HepG2 (cell line): ENCODE data around the gene SSH3. TPM values are rescaled to one million over a fixed set of nuclear protein-coding genes. Genes with fewer than 3 reads are reported as not detected.

Experiments used
- ATAC-seq: fragments of 200-7000 bp; cut with Tn5 transposase; 3 replicates; pipeline ENCODE4 v1.9.1; 2020; ENCODE audit warnings: mild to moderate bottlenecking, moderate library complexity
- BruUV-seq: library from RNA; stranded (reverse); fragments of 400-500 nt; replicated peaks from 2 replicates; lab custom pipeline; 2021; lab: Mats Ljungman, UMichigan
- CTCF ChIA-PET: fragments of 300-600 bp; formaldehyde crosslinking; extraction: SDS; loops from one replicate; lab custom pipeline; 2021; ENCODE audit warnings: low total read pairs, inconsistent platforms, low intra/inter-chr PET ratio; lab: Yijun Ruan, JAX
- POLR2A ChIA-PET: fragments of 350-600 bp; sonication (Branson Sonifier 250); formaldehyde crosslinking; loops from one replicate; lab custom pipeline; 2020; ENCODE audit warnings: antibody characterized with exemption, inconsistent platforms; lab: Yijun Ruan, JAX
- DNase-seq: peaks from one replicate; pipeline ENCODE4 v3.0.0-alpha.2; 2015; ENCODE audit warnings: low spot score
- FAIRE-seq: peaks from 3 replicates; lab custom pipeline; 2011; peaks lifted over from hg19 to GRCh38; lab: Jason Lieb, UNC
- H2AFZ ChIP-seq: one replicate; pipeline ENCODE4 v1.6.1; 2011; ENCODE audit warnings: low read length, inconsistent platforms
- H3K27ac ChIP-seq: fragments of 300-600 bp; 3 replicates; pipeline ENCODE4 v1.8.0; 2011; ENCODE audit warnings: mixed run types, mild to moderate bottlenecking, mixed read lengths, low read length, inconsistent platforms; ENCODE audit not compliant: insufficient read depth; ENCODE audit errors: extremely low read length
- H3K27me3 ChIP-seq, 2 experiments: fragments of 200-600 bp in 1 of 2; 2 replicates in 1 of 2; 3 replicates in 1 of 2; pipeline versions ENCODE4 v1.6.0 to v1.8.0; 2011; ENCODE audit warnings: low read length in 2 of 2, mild to moderate bottlenecking in 2 of 2, moderate library complexity in 2 of 2, inconsistent platforms in 1 of 2; ENCODE audit not compliant: insufficient read depth in 2 of 2, control insufficient read depth in 1 of 2
- H3K36me3 ChIP-seq, 2 experiments: fragments of 200-600 bp in 1 of 2; replicated peaks in 1 of 2; 2 replicates in 1 of 2; 3 replicates in 1 of 2; pipeline versions ENCODE4 v1.5.1 to v1.8.0; 2011; ENCODE audit warnings: low read length in 2 of 2, inconsistent platforms in 1 of 2; ENCODE audit not compliant: insufficient read depth in 2 of 2, control insufficient read depth in 1 of 2
- H3K4me1 ChIP-seq: 2 replicates; pipeline ENCODE4 v1.5.1; 2012; ENCODE audit warnings: low read length, inconsistent platforms; ENCODE audit not compliant: insufficient read depth
- H3K4me2 ChIP-seq: 2 replicates; pipeline ENCODE4 v1.6.0; 2011; ENCODE audit warnings: low read depth, low read length, inconsistent platforms
- H3K4me3 ChIP-seq, 3 experiments: fragments of 200-600 bp in 1 of 3; sonication (generic), shearing (Covaris generic) in 1 of 3; replicated peaks in 1 of 3; 2 replicates each; pipeline ENCODE4 v1.5.1; 2011 to 2016; ENCODE audit warnings: low read length in 3 of 3, inconsistent platforms in 2 of 3, low read depth in 2 of 3, mild to moderate bottlenecking in 2 of 3, control low read depth in 1 of 3, mixed read lengths in 1 of 3; ENCODE audit not compliant: insufficient read depth in 1 of 3
- H3K79me2 ChIP-seq: one replicate; pipeline ENCODE4 v1.6.1; 2011; ENCODE audit warnings: low read length, inconsistent platforms; ENCODE audit not compliant: insufficient read depth
- H3K9ac ChIP-seq: 2 replicates; pipeline ENCODE4 v1.6.0; 2011; ENCODE audit warnings: mild to moderate bottlenecking, low read depth, low read length, inconsistent platforms; ENCODE audit not compliant: insufficient read depth
- H3K9me3 ChIP-seq: 2 replicates; pipeline ENCODE4 v1.5.1; 2012; ENCODE audit warnings: mild to moderate bottlenecking, low read length
- H4K20me1 ChIP-seq: 2 replicates; pipeline ENCODE4 v1.6.0; 2011; ENCODE audit warnings: inconsistent platforms, mild to moderate bottlenecking, low read length, moderate library complexity; ENCODE audit not compliant: insufficient read depth
- HDAC1 ChIP-seq: sonication (generic); formaldehyde crosslinking; IDR thresholded peaks from 2 replicates; pipeline ENCODE4 v1.5.1; 2020; ENCODE audit warnings: mild to moderate bottlenecking, missing genetic modification reagents
- MED13 ChIP-seq: sonication (generic); formaldehyde crosslinking; IDR thresholded peaks from 2 replicates; pipeline ENCODE4 v1.5.0; 2020; ENCODE audit warnings: missing genetic modification reagents
- SMAD1 ChIP-seq: sonication (generic); formaldehyde crosslinking; IDR thresholded peaks from 2 replicates; pipeline ENCODE4 v1.4.0; 2020; ENCODE audit warnings: missing genetic modification reagents, low read depth, mild to moderate bottlenecking, borderline replicate concordance
- ZNF337 ChIP-seq: sonication (generic); formaldehyde crosslinking; IDR thresholded peaks from 2 replicates; pipeline ENCODE4 v1.5.1; 2020; ENCODE audit warnings: missing genetic modification reagents, low read depth, mild to moderate bottlenecking, borderline replicate concordance
- ZNF609 ChIP-seq: sonication (generic); formaldehyde crosslinking; IDR thresholded peaks from 2 replicates; pipeline ENCODE4 v1.4.0; 2020; ENCODE audit warnings: mild to moderate bottlenecking, missing genetic modification reagents, borderline replicate concordance
- WGBS: methylation state at CpG from one replicate; pipeline ENCODE4 v1.1.6; 2017; ENCODE audit warnings: low lambda C conversion rate; 5-methylcytosine and 5-hydroxymethylcytosine counted together
- in situ Hi-C: cut with HindIII; loops from 2 replicates; pipeline ENCODE4 v1.10.0; 2017; ENCODE audit warnings: low pct_unique_long_range_greater_than_20kb; ENCODE audit not compliant: extremely low pct_ligation_motif_present
- intact Hi-C: fragments of 100-400 bp; cut with micrococcal nuclease; formaldehyde crosslinking; loops from one replicate; pipeline ENCODE4 v1.10.0; 2022; ENCODE audit not compliant: unreplicated experiment
- polyA plus RNA-seq, 8 experiments: library from polyadenylated mRNA; depleted of rRNA in 3 of 8; stranded (reverse) in 7 of 8; unstranded in 1 of 8; fragments of >200 nt; fragmentation: Illumina TruSeq in 4 of 8; extraction: Trizol in 4 of 8; gene quantifications; 2 replicates each; pipeline versions ENCODE4 v1.2.1 to v1.2.3, GENCODE V29; 2011 to 2016; ENCODE audit warnings: low read depth in 4 of 8, missing spikeins in 1 of 8, mixed read lengths in 1 of 8; ENCODE audit not compliant: insufficient read depth in 1 of 8
- total RNA-seq, 5 experiments: library from RNA; depleted of rRNA; stranded (reverse); fragments of >200 nt; fragmentation: Illumina TruSeq; extraction: Trizol; gene quantifications; 2 replicates each; pipeline ENCODE4 v1.2.3, GENCODE V29; 2016; ENCODE audit warnings: low read depth in 1 of 5

Gene SSH3
- total and polyA plus RNA-seq, 2 of the 13 experiments (the other 11 are each of a cell fraction or from before 2014, with no cell fraction given), result 12.4 to 18.8 TPM

- TF ChIP-seq ZNF609 (no peak), HDAC1 (no peak; the same call in 1 of the 2 replicates), MED13 (CRISPR knock-in tag) (no peak)
Observed at GRCh38 chr11:67303835-67304411, 593 bp downstream of the SSH3 start (continued).

GRCh38 chr11:67304511-67305113, 1.3 kb downstream of the SSH3 start:
- ChIA-PET POLR2A (interaction anchor here (1.2 to 3.8 kb wide), 3 partner anchors 12 to 47 kb away, joined by 3 to 66 read pairs (median 35); partner anchors contain the start of gene ANKRD13D), CTCF (no interaction called here)
- Histone ChIP-seq H2AFZ (no peak overlapping the region), H3K27me3 (no peaks in the 10 kb centered on the region), H3K4me1 (peaks cover 20% of the 10 kb centered on the region), H3K27ac (no peak overlapping the region), H3K4me2 (peak overlapping the region; percentile 82), H3K79me2 (peaks cover 5% of the 10 kb centered on the region), H3K9me3 (no peaks in the 10 kb centered on the region), H4K20me1 (no peaks in the 10 kb centered on the region), H3K36me3 (peaks cover 6 to 18% of the 10 kb centered on the region in 2 experiments; a peak in 3 of 5 replicates), H3K9ac (peak overlapping the region; percentile 87), H3K4me3 (peak overlapping the region; percentile 89 to 98 (median 90); a peak in 5 of 6 replicates)
- 0 out of 2 replicates have a peak, but pooled peaks have one; percentile 28 for TF ChIP-seq SMAD1
- no peak for TF ChIP-seq ZNF337 (CRISPR knock-in tag)
- ATAC-seq (no peak), DNase-seq (no peak), FAIRE-seq (no peak)
- in situ Hi-C loops (no loop called here), intact Hi-C loops (loop anchor here (5.0 kb wide), 1 partner anchor 42 kb away; no protein-coding TSS in a partner anchor)
- BruUV-seq, result no TSS peak
- 69% methylated on average over 8 of the region's 14 CpGs for WGBS
